Measurements from ENCODE around the gene ABCC3. TPM values are rescaled to one million over a fixed set of nuclear protein-coding genes. Genes with fewer than 3 reads are reported as not detected.
A peak's percentile ranks its signal among the peaks of the same experiment; 100 is the strongest.

ABCC3 gene
- total and polyA plus RNA-seq, 2 of the 8 experiments (the other 6 are each of a cell fraction or from before 2014, with no cell fraction given) = 0.35 to 0.37 TPM

GRCh38 chr17:50707289-50708049, 72.8 kb downstream of the ABCC3 start, which contains the start of gene ANKRD40 (continued):
- no peak for TF ChIP-seq CTBP2 (IDR thresholded peaks at IDR 0.05; ENCODE audit: borderline replicate concordance, insufficient read depth, insufficient read length, low read length)
- peak; percentile 62 for TF ChIP-seq PHF8 (conservative IDR thresholded peaks at IDR 0.05; ENCODE audit: low read depth, low read length)
- 0 out of 4 replicates have a peak, but pooled peaks of 1 of the 2 experiments have one; percentile 70 for TF ChIP-seq SIN3A (conservative IDR thresholded peaks at IDR 0.05 in 1 of 2, IDR thresholded peaks at IDR 0.05 in 1 of 2; ENCODE audit: low read depth in 1 of 2, low read length in 2 of 2)
- TF ChIP-seq TEAD4 (IDR thresholded peaks at IDR 0.05; ENCODE audit: low read depth, low read length) = no peak
- no peak for TF ChIP-seq POU5F1 (IDR thresholded peaks at IDR 0.05; ENCODE audit: low read depth, low read length)
- no peak for TF ChIP-seq BCL11A (IDR thresholded peaks at IDR 0.05; ENCODE audit: low read depth in 2 of 2, low read length in 2 of 2)
- no peak for TF ChIP-seq GTF2F1 (IDR thresholded peaks at IDR 0.05; ENCODE audit: borderline replicate concordance, low read depth, low read length)
- TF ChIP-seq RFX5 (IDR thresholded peaks at IDR 0.05; ENCODE audit: borderline replicate concordance, low read depth, low read length) = no peak
- TF ChIP-seq SRF (IDR thresholded peaks at IDR 0.05; ENCODE audit: low read depth, low read length) = 0 out of 2 replicates have a peak, but pooled peaks have one; percentile 13
- TF ChIP-seq RAD21 (IDR thresholded peaks at IDR 0.05 in 1 of 2, conservative IDR thresholded peaks at IDR 0.05 in 1 of 2; ENCODE audit: low read depth in 2 of 2, low read length in 2 of 2) = no peak
- TF ChIP-seq NRF1 (IDR thresholded peaks at IDR 0.05; ENCODE audit: low read depth, low read length) = no peak
- no peak for TF ChIP-seq RXRA (IDR thresholded peaks at IDR 0.05; ENCODE audit: insufficient read depth, low read depth, low read length)
- TF ChIP-seq BRCA1 (IDR thresholded peaks at IDR 0.05; ENCODE audit: low read depth, low read length) = no peak
- peak; percentile 64 for TF ChIP-seq TBP (IDR thresholded peaks at IDR 0.05; ENCODE audit: low read depth, low read length)
- TF ChIP-seq CBX8 (IDR thresholded peaks at IDR 0.05; ENCODE audit: borderline replicate concordance, low read depth, low read length) = no peak
- no peak for TF ChIP-seq CHD1 (IDR thresholded peaks at IDR 0.05; ENCODE audit: low read depth, low read length)
- TF ChIP-seq ZNF274 (IDR thresholded peaks at IDR 0.05; ENCODE audit: borderline replicate concordance, extremely low read depth, low read length) = no peak
- TF ChIP-seq MAFK (IDR thresholded peaks at IDR 0.05; ENCODE audit: low read depth, low read length) = no peak
- TF ChIP-seq HDAC2 (IDR thresholded peaks at IDR 0.05; ENCODE audit: borderline replicate concordance in 1 of 2, low read depth in 2 of 2, low read length in 2 of 2) = peak in 1 of 2 experiments; percentile 56; a peak in 1 of 4 replicates
- TF ChIP-seq HDAC6 (IDR thresholded peaks at IDR 0.05; ENCODE audit: low read depth, low read length) = no peak
- TF ChIP-seq EGR1 (IDR thresholded peaks at IDR 0.05; ENCODE audit: borderline replicate concordance, low read depth, low read length) = peak; percentile 27; the same call in 1 of the 2 replicates
- peak; percentile 84 for TF ChIP-seq TAF1 (IDR thresholded peaks at IDR 0.05; ENCODE audit: low read depth, low read length)
- no peak for TF ChIP-seq KDM4A (IDR thresholded peaks at IDR 0.05; ENCODE audit: low read depth, low read length, severe bottlenecking)

Measured in H1 (cell line).